Hematopoietic multipotent progenitor cell treated with erythropoietin and hydrocortisone succinate and interleukin-3 and kit ligand, for 4 days (in vitro differentiated cells): ENCODE measurements around the gene PPP1R1B.

Experiments
- DNase-seq: peaks from one replicate; pipeline ENCODE4 v3.0.0-alpha.2; 2015

PPP1R1B gene

GRCh38 chr17:39600997-39601597, 25.7 kb upstream of the PPP1R1B start:
- no peak for DNase-seq

GRCh38 chr17:39601758-39602532, 24.8 kb upstream of the PPP1R1B start:
- DNase-seq, result no peak

- no peak for DNase-seq
Observed at GRCh38 chr17:39602533-39603303, 24.0 kb upstream of the PPP1R1B start.

- no peak for DNase-seq
Observed at GRCh38 chr17:39603304-39604016, 23.3 kb upstream of the PPP1R1B start.

- no peak for DNase-seq
Observed at GRCh38 chr17:39604911-39605491, 21.8 kb upstream of the PPP1R1B start.

- DNase-seq, result peak; percentile 48
Observed at GRCh38 chr17:39605492-39606433, 21.0 kb upstream of the PPP1R1B start.

- DNase-seq, result no peak
Observed at GRCh38 chr17:39606434-39607056, 20.2 kb upstream of the PPP1R1B start.

- DNase-seq, result no peak
Observed at GRCh38 chr17:39607057-39607850, 19.5 kb upstream of the PPP1R1B start.

GRCh38 chr17:39607851-39608130, 19.0 kb upstream of the PPP1R1B start, which contains the start of gene NEUROD2:
TSS of gene NEUROD2 (minus strand) at chr17:39607920. CDS start at chr17:39606599, 1,321 bp downstream.
- DNase-seq, result no peak

GRCh38 chr17:39608142-39608981, 18.4 kb upstream of the PPP1R1B start:
- DNase-seq, result no peak

GRCh38 chr17:39609416-39610025, 17.2 kb upstream of the PPP1R1B start:
- DNase-seq, result no peak

GRCh38 chr17:39611401-39612112, 15.2 kb upstream of the PPP1R1B start:
- no peak for DNase-seq

- DNase-seq, result no peak
Observed at GRCh38 chr17:39612291-39612894, 14.4 kb upstream of the PPP1R1B start.

GRCh38 chr17:39612935-39613464, 13.8 kb upstream of the PPP1R1B start:
- DNase-seq, result no peak

- no peak for DNase-seq
Observed at GRCh38 chr17:39614545-39615157, 12.1 kb upstream of the PPP1R1B start.

- no peak for DNase-seq
Observed at GRCh38 chr17:39615434-39615833, 11.3 kb upstream of the PPP1R1B start.

- DNase-seq, result no peak
Observed at GRCh38 chr17:39617100-39617445, 9.7 kb upstream of the PPP1R1B start.
